ENCODE measurements around the gene SVOPL. TPM values are rescaled to one million over a fixed set of nuclear protein-coding genes. Genes with fewer than 3 reads are reported as not detected.
A peak's percentile ranks its signal among the peaks of the same experiment; 100 is the strongest.

The SVOPL gene
- total RNA-seq, result under 0.01 and 0.38 TPM in 2 replicates

GRCh38 chr7:138700857-138701536 is at the start of gene SVOPL:
SVOPL (minus strand) TSS chr7:138701362; CDS start chr7:138679045, 22,317 bp downstream.
- peak; percentile 17 for DNase-seq (ENCODE audit: low read depth)

GRCh38 chr7:138750473-138750872 is 49.3 kb upstream of the SVOPL start:
- no peak for FAIRE-seq
- no peak for TF ChIP-seq CTCF (IDR thresholded peaks at IDR 0.05; ENCODE audit: insufficient read depth, low read length, severe bottlenecking)
- Histone ChIP-seq H3K4me3 (ENCODE audit: low read depth, low read length) (no peak overlapping the region), H3K27me3 (ENCODE audit: control insufficient read depth, insufficient read depth, low read length) (no peaks in the 10 kb centered on the region), H3K36me3 (ENCODE audit: control insufficient read depth, insufficient read depth, low read length) (no peaks in the 10 kb centered on the region)
- DNase-seq (ENCODE audit: low read depth), result no peak

More at GRCh38 chr7:138700857-138701536, at the start of gene SVOPL:
- FAIRE-seq, result no peak
- no peak for TF ChIP-seq CTCF (IDR thresholded peaks at IDR 0.05; ENCODE audit: insufficient read depth, low read length, severe bottlenecking)
- H3K27me3 ChIP-seq (ENCODE audit: control insufficient read depth, insufficient read depth, low read length), result no peaks in the 10 kb centered on the region
- H3K36me3 ChIP-seq (ENCODE audit: control insufficient read depth, insufficient read depth, low read length), result no peaks in the 10 kb centered on the region
- no peak within 1 kb of the TSS for H3K4me3 ChIP-seq (ENCODE audit: low read depth, low read length)

- H3K36me3 ChIP-seq (ENCODE audit: control insufficient read depth, insufficient read depth, low read length), result no peaks in the 10 kb centered on the region
- FAIRE-seq (no peak), DNase-seq (ENCODE audit: low read depth) (no peak)
- no peak for TF ChIP-seq CTCF (IDR thresholded peaks at IDR 0.05; ENCODE audit: insufficient read depth, low read length, severe bottlenecking)
- no peaks in the 10 kb centered on the region for H3K27me3 ChIP-seq (ENCODE audit: control insufficient read depth, insufficient read depth, low read length)
- H3K4me3 ChIP-seq (ENCODE audit: low read depth, low read length), result no peak overlapping the region
Measured at GRCh38 chr7:138749960-138750359, 48.8 kb upstream of the SVOPL start.

GRCh38 chr7:138748666-138749065 is 47.5 kb upstream of the SVOPL start:
- DNase-seq (ENCODE audit: low read depth) (no peak), FAIRE-seq (no peak)
- Histone ChIP-seq H3K27me3 (ENCODE audit: control insufficient read depth, insufficient read depth, low read length) (no peaks in the 10 kb centered on the region), H3K4me3 (ENCODE audit: low read depth, low read length) (no peak overlapping the region), H3K36me3 (ENCODE audit: control insufficient read depth, insufficient read depth, low read length) (no peaks in the 10 kb centered on the region)
- no peak for TF ChIP-seq CTCF (IDR thresholded peaks at IDR 0.05; ENCODE audit: insufficient read depth, low read length, severe bottlenecking)

GRCh38 chr7:138746073-138746472 is 44.9 kb upstream of the SVOPL start:
- Histone ChIP-seq H3K27me3 (ENCODE audit: control insufficient read depth, insufficient read depth, low read length) (no peaks in the 10 kb centered on the region), H3K36me3 (ENCODE audit: control insufficient read depth, insufficient read depth, low read length) (no peaks in the 10 kb centered on the region), H3K4me3 (ENCODE audit: low read depth, low read length) (no peak overlapping the region)
- TF ChIP-seq CTCF (IDR thresholded peaks at IDR 0.05; ENCODE audit: insufficient read depth, low read length, severe bottlenecking), result no peak
- DNase-seq (ENCODE audit: low read depth) (no peak), FAIRE-seq (no peak)

- FAIRE-seq (no peak), DNase-seq (ENCODE audit: low read depth) (no peak)
- no peak for TF ChIP-seq CTCF (IDR thresholded peaks at IDR 0.05; ENCODE audit: insufficient read depth, low read length, severe bottlenecking)
- no peaks in the 10 kb centered on the region for H3K27me3 ChIP-seq (ENCODE audit: control insufficient read depth, insufficient read depth, low read length)
- no peak overlapping the region for H3K4me3 ChIP-seq (ENCODE audit: low read depth, low read length)
- H3K36me3 ChIP-seq (ENCODE audit: control insufficient read depth, insufficient read depth, low read length), result no peaks in the 10 kb centered on the region
Measured at GRCh38 chr7:138745189-138745588, 44.0 kb upstream of the SVOPL start.
